Measurements from ENCODE around the gene FOXO1.
"Not testable (repeated sequence)": the region's sequence is repeated elsewhere in the genome, so short reads cannot be mapped to it uniquely, and the experiment has no call there.

FOXO1 gene

GRCh38 chr13:40666933-40667621 is 636 bp upstream of the FOXO1 start:
- peak overlapping the region; percentile 58 for H3K4me3 ChIP-seq (ENCODE audit: low read depth, low read length)
- no peak for DNase-seq (ENCODE audit: low read depth)
- TF ChIP-seq CTCF (IDR thresholded peaks at IDR 0.05; ENCODE audit: control insufficient read depth, extremely low read depth, insufficient read depth), result no peak

- peak; percentile 31 for TF ChIP-seq CTCF (IDR thresholded peaks at IDR 0.05; ENCODE audit: control insufficient read depth, extremely low read depth, insufficient read depth)
- peak overlapping the region; percentile 62 for H3K4me3 ChIP-seq (ENCODE audit: low read depth, low read length)
- no peak for DNase-seq (ENCODE audit: low read depth)
Measured at GRCh38 chr13:40665126-40666044, 1.1 kb downstream of the FOXO1 start.

- DNase-seq (ENCODE audit: low read depth), result no peak
- H3K4me3 ChIP-seq (ENCODE audit: low read depth, low read length), result peak overlapping the region; percentile 62
- no peak for TF ChIP-seq CTCF (IDR thresholded peaks at IDR 0.05; ENCODE audit: control insufficient read depth, extremely low read depth, insufficient read depth)
Measured at GRCh38 chr13:40664350-40665125, 1.9 kb downstream of the FOXO1 start.

GRCh38 chr13:40664100-40664349 is 2.4 kb downstream of the FOXO1 start:
- not testable (repeated sequence) for H3K4me3 ChIP-seq (ENCODE audit: low read depth, low read length); DNase-seq (ENCODE audit: low read depth)

- H3K4me3 ChIP-seq (ENCODE audit: low read depth, low read length), result no peak overlapping the region
- TF ChIP-seq CTCF (IDR thresholded peaks at IDR 0.05; ENCODE audit: control insufficient read depth, extremely low read depth, insufficient read depth), result no peak
- DNase-seq (ENCODE audit: low read depth), result no peak
Measured at GRCh38 chr13:40662866-40663265, 3.6 kb downstream of the FOXO1 start.

GRCh38 chr13:40661875-40662665 is 4.4 kb downstream of the FOXO1 start:
- no peak for DNase-seq (ENCODE audit: low read depth)
- no peak for TF ChIP-seq CTCF (IDR thresholded peaks at IDR 0.05; ENCODE audit: control insufficient read depth, extremely low read depth, insufficient read depth)
- H3K4me3 ChIP-seq (ENCODE audit: low read depth, low read length), result no peak overlapping the region
